ENCODE measurements around the gene LYRM4. TPM values are rescaled to one million over a fixed set of nuclear protein-coding genes. Genes with fewer than 3 reads are reported as not detected.

LYRM4 gene
- total RNA-seq, 2 donors from 2014 or later: 28.4 to 38.3 TPM

DNA sequence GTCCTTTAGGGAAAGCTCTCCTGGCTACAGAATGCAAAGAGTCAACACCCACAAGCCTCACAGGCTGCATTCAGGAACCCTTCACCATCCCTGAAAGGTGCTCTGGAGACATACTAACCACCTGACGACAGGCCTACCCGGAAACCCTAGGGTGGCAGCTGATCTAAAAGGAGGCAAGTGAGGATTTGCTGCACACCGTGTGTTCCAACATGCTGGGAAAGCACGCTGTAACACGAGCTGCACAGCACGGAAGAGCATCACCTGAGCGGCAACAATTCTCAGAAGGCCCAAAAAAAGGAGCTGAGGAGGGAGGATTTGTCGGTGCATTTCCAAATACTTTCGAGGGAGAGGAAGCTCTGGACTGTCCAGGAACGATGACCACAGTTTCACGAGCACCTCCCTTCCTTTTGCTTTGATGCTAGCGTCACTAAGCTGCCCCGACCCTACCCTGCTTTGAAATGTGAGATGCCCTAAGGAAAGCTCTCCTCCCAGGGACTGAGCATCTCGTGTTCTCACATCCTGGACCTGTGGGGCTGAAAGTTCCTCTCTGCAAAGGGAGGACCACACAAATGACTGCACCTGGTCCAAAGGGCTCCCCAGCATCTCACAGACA is 88.6 kb downstream of the LYRM4 start:
- Mint-ChIP-seq H3K36me3 (ENCODE audit: insufficient read depth in 2 of 2) (no peaks in the 10 kb centered on the region), H3K4me3 (no peak overlapping the region)
- no peak for DNase-seq

DNA sequence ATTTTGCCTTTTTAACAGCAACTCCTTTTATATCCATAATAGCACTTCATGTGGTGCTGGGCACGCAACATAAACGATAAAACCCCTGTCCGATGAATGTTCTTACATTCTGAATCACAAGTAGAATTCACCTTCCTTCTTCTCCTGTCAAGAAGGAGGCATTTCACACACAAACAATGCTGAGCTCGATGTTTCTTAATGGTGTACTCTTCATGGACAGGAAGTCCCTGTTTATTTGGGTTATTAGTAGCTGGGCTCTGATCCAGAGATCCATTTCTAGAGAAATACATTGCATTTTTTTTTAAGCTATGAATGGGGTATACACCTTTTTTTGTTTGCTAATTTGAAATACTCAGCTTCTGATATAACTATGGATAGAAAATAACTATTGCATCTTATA is 93.2 kb downstream of the LYRM4 start:
- H3K36me3 Mint-ChIP-seq (ENCODE audit: insufficient read depth in 2 of 2): no peaks in the 10 kb centered on the region
- H3K9me3 Mint-ChIP-seq: no peaks in the 10 kb centered on the region
- no peak overlapping the region for H3K4me3 Mint-ChIP-seq
- H3K27ac Mint-ChIP-seq: peak overlapping the region; percentile 67
- ATAC-seq (replicated peaks in 1 of 2) (no peak), DNase-seq (no peak)
- H3K27me3 Mint-ChIP-seq (ENCODE audit: low read depth): no peaks in the 10 kb centered on the region
- peaks cover 7% of the 10 kb centered on the region for H3K4me1 Mint-ChIP-seq (ENCODE audit: low read depth)

More for the DNA sequence above, 88.6 kb downstream of the LYRM4 start:
- H3K27ac Mint-ChIP-seq: no peak overlapping the region
- ATAC-seq (replicated peaks in 1 of 2): no peak
- H3K27me3 Mint-ChIP-seq (ENCODE audit: low read depth): no peaks in the 10 kb centered on the region
- H3K4me1 Mint-ChIP-seq (ENCODE audit: low read depth): peaks cover 37% of the 10 kb centered on the region
- H3K9me3 Mint-ChIP-seq: no peaks in the 10 kb centered on the region

GRCh38 chr6:5164092-5164491 is 96.7 kb downstream of the LYRM4 start:
- Mint-ChIP-seq H3K4me3 (no peak overlapping the region), H3K27me3 (ENCODE audit: low read depth) (no peaks in the 10 kb centered on the region), H3K4me1 (ENCODE audit: low read depth) (peaks cover 7% of the 10 kb centered on the region), H3K36me3 (ENCODE audit: insufficient read depth in 2 of 2) (no peaks in the 10 kb centered on the region), H3K9me3 (no peaks in the 10 kb centered on the region), H3K27ac (no peak overlapping the region)
- ATAC-seq (replicated peaks in 1 of 2) (no peak), DNase-seq (no peak)

DNA sequence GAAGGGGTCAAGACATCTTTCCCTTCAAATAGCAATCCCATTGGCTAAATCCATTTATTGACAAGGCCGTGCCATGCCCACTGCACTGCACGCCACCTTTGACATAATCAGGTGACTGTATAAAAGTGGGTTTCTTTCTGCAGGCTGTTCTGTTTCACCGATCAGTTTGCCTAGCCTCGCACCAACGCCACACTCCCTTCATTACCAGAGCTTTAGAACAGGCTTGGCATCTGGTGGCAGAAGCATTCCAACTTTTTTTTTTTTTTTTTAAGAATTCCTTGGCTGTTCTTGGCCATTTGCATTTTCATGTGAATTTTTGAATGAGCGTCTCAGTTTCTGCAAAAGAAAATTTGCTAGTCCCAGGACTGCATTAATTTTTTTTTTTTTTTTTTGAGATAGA is 97.5 kb downstream of the LYRM4 start:
- Mint-ChIP-seq H3K4me3 (no peak overlapping the region), H3K4me1 (ENCODE audit: low read depth) (peaks cover 7% of the 10 kb centered on the region)

DNA sequence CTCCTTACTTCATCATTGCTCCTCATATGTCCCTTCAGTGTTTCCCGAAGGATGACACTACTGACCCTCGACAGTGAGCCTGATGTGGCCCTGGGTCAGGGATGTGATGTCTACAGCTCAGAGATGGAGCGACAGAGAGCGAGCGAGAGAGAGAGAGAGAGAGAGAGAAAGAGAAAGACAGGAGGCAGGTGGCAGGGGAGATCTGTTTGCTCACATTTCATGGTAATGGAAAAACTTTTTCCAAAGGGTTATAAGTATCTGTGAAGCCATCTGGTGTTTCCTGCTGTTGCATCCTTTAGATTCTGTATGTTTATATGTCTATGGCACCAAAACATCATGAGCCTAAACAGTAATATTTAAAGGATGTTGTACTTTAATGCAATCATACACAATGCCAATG is 98.4 kb downstream of the LYRM4 start:
- Mint-ChIP-seq H3K4me3 (no peak overlapping the region), H3K27me3 (ENCODE audit: low read depth) (no peaks in the 10 kb centered on the region), H3K36me3 (ENCODE audit: insufficient read depth in 2 of 2) (no peaks in the 10 kb centered on the region), H3K9me3 (no peaks in the 10 kb centered on the region), H3K4me1 (ENCODE audit: low read depth) (peaks cover 7% of the 10 kb centered on the region), H3K27ac (no peak overlapping the region)
- no peak for ATAC-seq (replicated peaks in 1 of 2)
- no peak for DNase-seq

More for the DNA sequence above, 97.5 kb downstream of the LYRM4 start:
- Mint-ChIP-seq H3K9me3 (no peaks in the 10 kb centered on the region), H3K36me3 (ENCODE audit: insufficient read depth in 2 of 2) (no peaks in the 10 kb centered on the region), H3K27me3 (ENCODE audit: low read depth) (no peaks in the 10 kb centered on the region), H3K27ac (no peak overlapping the region)
- DNase-seq: no peak
- no peak for ATAC-seq (replicated peaks in 1 of 2)

DNA sequence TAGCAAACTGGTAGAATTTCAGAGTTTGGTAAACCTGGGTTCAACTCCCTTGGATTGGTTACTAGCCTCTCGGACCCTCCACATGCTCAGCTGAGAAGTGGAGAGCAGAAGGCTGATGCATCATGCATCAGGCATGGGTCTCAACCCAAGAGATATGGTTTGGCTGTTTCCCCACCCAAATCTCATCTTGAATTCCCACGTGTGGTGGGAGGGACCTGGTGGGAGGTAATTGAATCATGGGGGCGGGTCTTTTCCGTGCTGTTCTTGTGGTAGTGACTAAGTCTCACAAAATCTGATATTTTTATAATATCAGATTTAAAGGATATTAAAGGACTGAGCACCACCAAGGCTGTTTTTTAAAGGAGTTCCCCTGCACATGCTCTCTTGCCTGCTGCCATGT is 100.5 kb downstream of the LYRM4 start:
- H3K9me3 Mint-ChIP-seq: no peaks in the 10 kb centered on the region
- no peak for ATAC-seq (replicated peaks in 1 of 2)
- no peak overlapping the region for H3K4me3 Mint-ChIP-seq
- peaks cover 7% of the 10 kb centered on the region for H3K4me1 Mint-ChIP-seq (ENCODE audit: low read depth)
- no peak for DNase-seq
- no peaks in the 10 kb centered on the region for H3K36me3 Mint-ChIP-seq (ENCODE audit: insufficient read depth in 2 of 2)
- H3K27ac Mint-ChIP-seq: no peak overlapping the region
- H3K27me3 Mint-ChIP-seq (ENCODE audit: low read depth): no peaks in the 10 kb centered on the region

DNA sequence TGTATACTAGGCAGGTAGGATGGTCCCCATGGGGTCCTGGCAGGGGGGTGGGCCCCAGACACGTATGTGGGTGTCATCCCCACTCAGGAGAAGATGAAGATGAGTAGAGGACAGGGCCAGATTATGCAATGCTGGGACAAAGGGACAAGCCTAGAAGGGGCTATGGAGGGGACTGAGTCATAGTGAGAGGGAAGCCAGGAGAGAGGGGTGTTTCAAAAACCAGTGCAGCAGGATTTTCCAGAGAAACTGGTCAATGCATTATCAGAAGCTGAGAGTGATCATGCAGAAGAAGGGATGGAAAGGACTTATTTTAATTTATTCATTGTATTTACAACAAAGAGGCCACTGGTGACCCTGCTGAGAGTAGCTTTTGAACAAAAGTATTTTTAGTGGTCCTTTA is 101.6 kb downstream of the LYRM4 start:
- Mint-ChIP-seq H3K4me1 (ENCODE audit: low read depth) (peaks cover 2% of the 10 kb centered on the region), H3K4me3 (no peak overlapping the region), H3K27me3 (ENCODE audit: low read depth) (no peaks in the 10 kb centered on the region), H3K27ac (no peak overlapping the region), H3K36me3 (ENCODE audit: insufficient read depth in 2 of 2) (no peaks in the 10 kb centered on the region), H3K9me3 (no peaks in the 10 kb centered on the region)
- DNase-seq (no peak), ATAC-seq (replicated peaks in 1 of 2) (no peak)

DNA sequence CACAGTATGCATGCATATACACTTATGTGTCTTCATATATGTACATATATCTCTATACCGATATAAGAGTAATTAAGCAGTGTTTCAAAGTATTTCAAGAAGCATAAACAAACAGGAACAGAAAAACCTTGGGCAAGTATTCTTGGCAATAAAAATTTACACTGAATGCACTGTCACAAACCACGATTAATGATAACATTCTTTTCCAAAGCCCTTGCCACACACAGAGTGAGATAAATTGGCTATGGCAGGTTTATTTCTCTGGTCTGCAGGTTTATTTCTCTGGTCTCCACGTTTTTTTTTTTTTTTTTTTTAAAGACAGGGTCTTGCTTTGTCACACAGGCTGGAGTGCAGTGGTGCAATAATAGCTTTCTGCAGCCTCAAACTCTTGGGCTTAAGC is 102.6 kb downstream of the LYRM4 start:
- Mint-ChIP-seq H3K4me3 (no peak overlapping the region), H3K4me1 (ENCODE audit: low read depth) (no peaks in the 10 kb centered on the region), H3K27me3 (ENCODE audit: low read depth) (no peaks in the 10 kb centered on the region), H3K27ac (no peak overlapping the region), H3K9me3 (no peaks in the 10 kb centered on the region), H3K36me3 (ENCODE audit: insufficient read depth in 2 of 2) (no peaks in the 10 kb centered on the region)
- ATAC-seq (replicated peaks in 1 of 2): no peak
- no peak for DNase-seq

GRCh38 chr6:5157621-5158138 is 103.1 kb downstream of the LYRM4 start:
- no peaks in the 10 kb centered on the region for H3K9me3 Mint-ChIP-seq
- no peak overlapping the region for H3K4me3 Mint-ChIP-seq
- ATAC-seq (replicated peaks in 1 of 2) (no peak), DNase-seq (no peak)
- H3K36me3 Mint-ChIP-seq (ENCODE audit: insufficient read depth in 2 of 2): no peaks in the 10 kb centered on the region
- H3K4me1 Mint-ChIP-seq (ENCODE audit: low read depth): no peaks in the 10 kb centered on the region
- H3K27ac Mint-ChIP-seq: no peak overlapping the region
- no peaks in the 10 kb centered on the region for H3K27me3 Mint-ChIP-seq (ENCODE audit: low read depth)

GRCh38 chr6:5156627-5157026 is 104.1 kb downstream of the LYRM4 start:
- Mint-ChIP-seq H3K4me3 (no peak overlapping the region), H3K27me3 (ENCODE audit: low read depth) (no peaks in the 10 kb centered on the region)

DNA sequence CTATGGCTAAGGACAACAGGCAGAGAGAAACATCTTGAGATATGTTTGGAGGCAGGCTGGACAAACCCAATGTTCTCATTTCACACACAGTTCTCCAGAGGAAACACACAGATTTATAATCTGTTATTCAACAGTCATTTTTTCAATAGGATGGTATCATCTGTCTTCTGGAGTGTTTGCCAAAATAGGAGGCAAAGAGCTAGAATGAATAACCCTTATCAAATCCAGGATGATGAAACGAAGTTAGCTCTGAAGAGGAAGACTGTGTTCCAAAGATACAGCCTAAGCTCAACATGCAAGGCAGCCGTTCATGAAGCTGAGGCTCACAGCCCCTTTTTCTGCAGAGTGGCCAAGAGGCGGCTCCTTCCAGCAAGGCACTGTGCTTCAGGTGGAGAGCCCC is 104.8 kb downstream of the LYRM4 start:
- no peak for DNase-seq
- H3K36me3 Mint-ChIP-seq (ENCODE audit: insufficient read depth in 2 of 2): no peaks in the 10 kb centered on the region
- H3K27ac Mint-ChIP-seq: no peak overlapping the region
- H3K27me3 Mint-ChIP-seq (ENCODE audit: low read depth): no peaks in the 10 kb centered on the region
- H3K4me3 Mint-ChIP-seq: no peak overlapping the region
- H3K9me3 Mint-ChIP-seq: no peaks in the 10 kb centered on the region
- ATAC-seq (replicated peaks in 1 of 2): no peak
- no peaks in the 10 kb centered on the region for H3K4me1 Mint-ChIP-seq (ENCODE audit: low read depth)

More at GRCh38 chr6:5156627-5157026, 104.1 kb downstream of the LYRM4 start:
- Mint-ChIP-seq H3K9me3 (no peaks in the 10 kb centered on the region), H3K36me3 (ENCODE audit: insufficient read depth in 2 of 2) (no peaks in the 10 kb centered on the region), H3K4me1 (ENCODE audit: low read depth) (no peaks in the 10 kb centered on the region), H3K27ac (no peak overlapping the region)
- ATAC-seq (replicated peaks in 1 of 2) (no peak), DNase-seq (no peak)

- no peak overlapping the region for H3K4me3 Mint-ChIP-seq
- H3K4me1 Mint-ChIP-seq (ENCODE audit: low read depth): no peaks in the 10 kb centered on the region
- ATAC-seq (replicated peaks in 1 of 2) (no peak), DNase-seq (no peak)
- no peaks in the 10 kb centered on the region for H3K27me3 Mint-ChIP-seq (ENCODE audit: low read depth)
- no peak overlapping the region for H3K27ac Mint-ChIP-seq
- H3K9me3 Mint-ChIP-seq: no peaks in the 10 kb centered on the region
- H3K36me3 Mint-ChIP-seq (ENCODE audit: insufficient read depth in 2 of 2): no peaks in the 10 kb centered on the region
Measured at GRCh38 chr6:5153186-5153585, 107.6 kb downstream of the LYRM4 start.

DNA sequence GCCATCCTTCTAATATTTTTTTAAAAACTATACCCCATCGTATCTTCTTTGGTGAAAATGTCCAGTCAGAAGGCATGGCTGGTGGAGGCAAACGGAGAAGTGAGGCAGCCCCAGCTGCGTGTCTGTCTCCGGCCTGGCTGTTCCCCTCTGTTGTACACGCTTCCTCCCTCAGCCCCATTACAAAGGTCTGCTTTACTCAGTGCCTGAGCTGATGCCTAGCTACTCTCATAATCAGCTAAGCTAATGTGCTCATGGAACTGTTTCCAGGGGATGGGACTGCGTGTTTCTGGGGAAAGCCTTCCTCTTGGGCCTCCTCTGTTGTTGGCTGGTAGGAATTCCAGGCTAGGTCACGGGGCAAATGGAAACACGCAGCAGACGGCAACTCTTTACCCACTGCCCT is 108.3 kb downstream of the LYRM4 start:
- no peak overlapping the region for H3K27ac Mint-ChIP-seq
- no peaks in the 10 kb centered on the region for H3K36me3 Mint-ChIP-seq (ENCODE audit: insufficient read depth in 2 of 2)
- DNase-seq (no peak), ATAC-seq (replicated peaks in 1 of 2) (no peak)
- H3K4me3 Mint-ChIP-seq: no peak overlapping the region
- no peaks in the 10 kb centered on the region for H3K27me3 Mint-ChIP-seq (ENCODE audit: low read depth)
- no peaks in the 10 kb centered on the region for H3K4me1 Mint-ChIP-seq (ENCODE audit: low read depth)
- no peaks in the 10 kb centered on the region for H3K9me3 Mint-ChIP-seq

DNA sequence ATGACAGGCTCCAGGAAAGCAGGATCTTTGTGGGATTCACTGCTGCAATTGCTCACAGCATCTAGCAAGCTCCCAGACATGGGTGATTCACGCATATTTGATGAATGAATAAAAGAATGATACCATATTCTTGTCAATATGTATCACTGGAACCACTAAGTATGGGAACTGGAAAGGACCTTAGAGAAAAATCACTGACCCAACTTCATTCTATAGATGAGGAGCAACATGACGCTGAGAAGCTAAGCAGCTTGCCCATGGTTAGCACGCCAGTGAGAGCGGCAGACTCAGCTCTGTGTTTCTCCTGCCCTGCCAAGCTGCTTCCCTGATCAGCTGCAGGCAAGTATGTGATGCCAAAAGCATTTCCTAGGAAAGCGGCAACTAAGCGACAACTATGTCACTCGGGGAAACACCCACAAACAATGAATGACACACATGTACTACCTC is 108.8 kb downstream of the LYRM4 start:
- no peak for DNase-seq
- Mint-ChIP-seq H3K27me3 (ENCODE audit: low read depth) (no peaks in the 10 kb centered on the region), H3K4me3 (no peak overlapping the region), H3K27ac (no peak overlapping the region), H3K9me3 (no peaks in the 10 kb centered on the region), H3K4me1 (ENCODE audit: low read depth) (no peaks in the 10 kb centered on the region), H3K36me3 (ENCODE audit: insufficient read depth in 2 of 2) (no peaks in the 10 kb centered on the region)
- ATAC-seq (replicated peaks in 1 of 2): no peak

All from activated T-cell treated with anti-CD3 and anti-CD28 coated beads, Interleukin-2, amount 50 U/mL, for 72 hours (primary cell).